Measurements from ENCODE around the gene PRKCE.

The PRKCE gene

GRCh38 chr2:46143429-46144132 is 492.1 kb downstream of the PRKCE start:
- DNase-seq (ENCODE audit: low read depth, low spot score): no peak

- DNase-seq (ENCODE audit: low read depth, low spot score): no peak
These were observed 492.8 kb downstream of the PRKCE start for GRCh38 chr2:46144133-46144800.

GRCh38 chr2:46145017-46145416 is 493.5 kb downstream of the PRKCE start:
- DNase-seq (ENCODE audit: low read depth, low spot score): no peak

- DNase-seq (ENCODE audit: low read depth, low spot score): no peak
These were observed 494.4 kb downstream of the PRKCE start for GRCh38 chr2:46145840-46146239.

GRCh38 chr2:46146866-46147502 is 495.5 kb downstream of the PRKCE start:
- no peak for DNase-seq (ENCODE audit: low read depth, low spot score)

GRCh38 chr2:46147626-46148368 is 496.3 kb downstream of the PRKCE start:
- no peak for DNase-seq (ENCODE audit: low read depth, low spot score)

- DNase-seq (ENCODE audit: low read depth, low spot score): no peak
These were observed 496.9 kb downstream of the PRKCE start for GRCh38 chr2:46148369-46148736.

- no peak for DNase-seq (ENCODE audit: low read depth, low spot score)
These were observed 499.0 kb downstream of the PRKCE start for GRCh38 chr2:46150445-46150955.

- no peak for DNase-seq (ENCODE audit: low read depth, low spot score)
These were observed 500.1 kb downstream of the PRKCE start for GRCh38 chr2:46151577-46151976.

GRCh38 chr2:46153996-46154753 is 502.7 kb downstream of the PRKCE start:
- no peak for DNase-seq (ENCODE audit: low read depth, low spot score)

GRCh38 chr2:46157072-46157965 is 505.8 kb downstream of the PRKCE start:
- no peak for DNase-seq (ENCODE audit: low read depth, low spot score)

- DNase-seq (ENCODE audit: low read depth, low spot score): no peak
These were observed 506.5 kb downstream of the PRKCE start for GRCh38 chr2:46157966-46158310.

- no peak for DNase-seq (ENCODE audit: low read depth, low spot score)
These were observed 507.2 kb downstream of the PRKCE start for GRCh38 chr2:46158661-46159060.

- no peak for DNase-seq (ENCODE audit: low read depth, low spot score)
These were observed 508.9 kb downstream of the PRKCE start for GRCh38 chr2:46160326-46160725.

GRCh38 chr2:46161315-46161714 is 509.8 kb downstream of the PRKCE start:
- DNase-seq (ENCODE audit: low read depth, low spot score): no peak

- no peak for DNase-seq (ENCODE audit: low read depth, low spot score)
These were observed 510.4 kb downstream of the PRKCE start for GRCh38 chr2:46161911-46162310.

- DNase-seq (ENCODE audit: low read depth, low spot score): no peak
These were observed 511.0 kb downstream of the PRKCE start for GRCh38 chr2:46162329-46163097.

- no peak for DNase-seq (ENCODE audit: low read depth, low spot score)
These were observed 511.6 kb downstream of the PRKCE start for GRCh38 chr2:46163098-46163430.

- peak; percentile 67 for DNase-seq (ENCODE audit: low read depth, low spot score)
These were observed 512.5 kb downstream of the PRKCE start for GRCh38 chr2:46163804-46164528.
